Measurements from ENCODE around the gene GOLGA6L22. TPM values are rescaled to one million over a fixed set of nuclear protein-coding genes. Genes with fewer than 3 reads are reported as not detected.
"Not testable (repeated sequence)": the region's sequence is repeated elsewhere in the genome, so short reads cannot be mapped to it uniquely, and the experiment has no call there.

GOLGA6L22 gene
- not detected in 2 replicates for total RNA-seq (2014; rRNA removed)
- polyA plus RNA-seq (2012) = not detected

- DNase-seq (ENCODE audit: low read depth) = not testable (repeated sequence)
Measured at GRCh38 chr15:22458603-22459002, at the start of gene GOLGA6L22. GOLGA6L22 (plus strand) TSS chr15:22458903; CDS start chr15:22458994, 91 bp downstream.

GRCh38 chr15:22417288-22417687, 41.4 kb upstream of the GOLGA6L22 start:
- not testable (repeated sequence) for DNase-seq (ENCODE audit: low read depth)

- DNase-seq (ENCODE audit: low read depth) = not testable (repeated sequence)
Measured at GRCh38 chr15:22417795-22418194, 40.9 kb upstream of the GOLGA6L22 start.

- DNase-seq (ENCODE audit: low read depth) = not testable (repeated sequence)
Measured at GRCh38 chr15:22418212-22418611, 40.5 kb upstream of the GOLGA6L22 start.

- DNase-seq (ENCODE audit: low read depth) = not testable (repeated sequence)
Measured at GRCh38 chr15:22418666-22419065, 40.0 kb upstream of the GOLGA6L22 start.

GRCh38 chr15:22420340-22420739, 38.4 kb upstream of the GOLGA6L22 start:
- not testable (repeated sequence) for DNase-seq (ENCODE audit: low read depth)

- not testable (repeated sequence) for DNase-seq (ENCODE audit: low read depth)
Measured at GRCh38 chr15:22429426-22429825, 29.3 kb upstream of the GOLGA6L22 start.

GRCh38 chr15:22431687-22432086, 27.0 kb upstream of the GOLGA6L22 start:
- DNase-seq (ENCODE audit: low read depth) = not testable (repeated sequence)

GRCh38 chr15:22494490-22495113, 35.9 kb downstream of the GOLGA6L22 start:
- DNase-seq (ENCODE audit: low read depth) = peak; percentile 38

GRCh38 chr15:22497200-22497599, 38.5 kb downstream of the GOLGA6L22 start:
- DNase-seq (ENCODE audit: low read depth) = not testable (repeated sequence)

- DNase-seq (ENCODE audit: low read depth) = not testable (repeated sequence)
Measured at GRCh38 chr15:22498220-22498925, 39.7 kb downstream of the GOLGA6L22 start.

- not testable (repeated sequence) for DNase-seq (ENCODE audit: low read depth)
Measured at GRCh38 chr15:22502272-22502671, 43.6 kb downstream of the GOLGA6L22 start.

- not testable (repeated sequence) for DNase-seq (ENCODE audit: low read depth)
Measured at GRCh38 chr15:22506959-22507358, 48.3 kb downstream of the GOLGA6L22 start.

- DNase-seq (ENCODE audit: low read depth) = not testable (repeated sequence)
Measured at GRCh38 chr15:22516140-22516539, 57.4 kb downstream of the GOLGA6L22 start.
